CD8-positive, alpha-beta memory T cell (primary cell): Measurements from ENCODE around the gene SMIM31. TPM values are rescaled to one million over a fixed set of nuclear protein-coding genes. Genes with fewer than 3 reads are reported as not detected.

Source experiments
- polyA plus RNA-seq: library from polyadenylated mRNA; unstranded; fragments of 300-500 nt; fragmentation: Illumina TruSeq; gene quantifications from one replicate; pipeline ENCODE4 v1.2.3, GENCODE V29; 2021
- total RNA-seq, 2 experiments: library from RNA; stranded (reverse); gene quantifications; one replicate each; pipeline ENCODE4 v1.2.3, GENCODE V29; 2021

SMIM31 gene
- total and polyA plus RNA-seq, 3 experiments from 2014 or later: not detected

Other genes starting within 250 kb of the SMIM31 start
- gene APELA, start 123.0 kb downstream of the SMIM31 start, total RNA-seq: not detected
- not detected for gene APELA, start 123.0 kb downstream of the SMIM31 start, polyA plus RNA-seq
- 1 to 10 TPM; 2.7 to 3.3 TPM for gene TRIM61, start 223.5 kb downstream of the SMIM31 start, total RNA-seq
- 1.3 TPM for gene TRIM61, start 223.5 kb downstream of the SMIM31 start, polyA plus RNA-seq